HG03280 (cell line): ENCODE results near the gene METTL17.

ENCODE experiments used
- ATAC-seq: cut with Tn5 transposase; IDR thresholded peaks from one replicate; pipeline ENCODE4 v1.9.1; 2021; ENCODE audit warnings: mild to moderate bottlenecking, moderate library complexity; ENCODE audit not compliant: unreplicated experiment

The METTL17 gene

DNA sequence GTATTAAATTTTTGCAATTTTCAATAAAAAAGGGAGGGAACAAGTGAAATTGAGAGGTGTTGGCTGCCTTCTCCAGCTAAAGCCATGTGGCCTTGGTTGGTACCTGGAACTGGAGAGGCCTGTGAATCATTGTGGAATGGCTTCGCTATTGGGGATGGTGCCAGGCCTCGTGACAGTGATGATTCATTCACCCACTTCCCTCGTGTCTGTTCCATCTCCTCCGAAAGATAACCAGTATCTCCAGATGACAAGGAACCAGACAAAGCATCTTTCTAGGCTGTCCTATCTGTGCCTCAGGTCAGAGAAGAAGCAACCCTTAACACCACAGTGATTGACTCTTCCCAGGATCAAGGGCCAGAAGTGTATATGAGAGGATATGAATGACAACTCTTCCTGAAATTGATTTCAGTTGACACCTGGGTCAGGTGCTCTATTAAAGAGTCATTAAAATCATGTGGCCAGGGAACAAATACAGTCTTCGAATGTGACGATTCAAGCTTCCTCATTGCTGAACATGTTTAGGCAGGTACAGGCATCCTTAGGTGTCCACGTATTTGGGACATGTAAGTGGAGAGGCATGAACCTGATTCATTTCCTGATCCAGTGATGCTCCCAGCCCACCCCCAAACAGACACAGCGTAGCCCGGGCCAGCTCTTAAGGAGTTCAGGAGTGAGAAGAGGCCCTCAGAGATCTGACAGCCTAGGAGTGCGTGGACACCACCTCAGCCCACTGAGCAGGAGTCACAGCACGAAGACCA is 52.1 kb downstream of the METTL17 start, which contains the start of gene RNASE7:
Gene RNASE7 (plus strand): TSS at position 687 of the 758 bp plus-strand sequence. CDS start 631 bp downstream, outside the sequence.
- no peak for ATAC-seq

DNA sequence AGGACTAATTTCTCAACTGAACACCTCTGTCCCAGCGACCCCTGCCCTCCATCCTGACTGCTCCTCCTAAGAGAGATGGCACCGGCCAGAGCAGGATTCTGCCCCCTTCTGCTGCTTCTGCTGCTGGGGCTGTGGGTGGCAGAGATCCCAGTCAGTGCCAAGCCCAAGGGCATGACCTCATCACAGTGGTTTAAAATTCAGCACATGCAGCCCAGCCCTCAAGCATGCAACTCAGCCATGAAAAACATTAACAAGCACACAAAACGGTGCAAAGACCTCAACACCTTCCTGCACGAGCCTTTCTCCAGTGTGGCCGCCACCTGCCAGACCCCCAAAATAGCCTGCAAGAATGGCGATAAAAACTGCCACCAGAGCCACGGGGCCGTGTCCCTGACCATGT is 53.1 kb downstream of the METTL17 start:
- no peak for ATAC-seq

GRCh38 chr14:21043387-21043973 is 53.7 kb downstream of the METTL17 start:
- no peak for ATAC-seq

DNA sequence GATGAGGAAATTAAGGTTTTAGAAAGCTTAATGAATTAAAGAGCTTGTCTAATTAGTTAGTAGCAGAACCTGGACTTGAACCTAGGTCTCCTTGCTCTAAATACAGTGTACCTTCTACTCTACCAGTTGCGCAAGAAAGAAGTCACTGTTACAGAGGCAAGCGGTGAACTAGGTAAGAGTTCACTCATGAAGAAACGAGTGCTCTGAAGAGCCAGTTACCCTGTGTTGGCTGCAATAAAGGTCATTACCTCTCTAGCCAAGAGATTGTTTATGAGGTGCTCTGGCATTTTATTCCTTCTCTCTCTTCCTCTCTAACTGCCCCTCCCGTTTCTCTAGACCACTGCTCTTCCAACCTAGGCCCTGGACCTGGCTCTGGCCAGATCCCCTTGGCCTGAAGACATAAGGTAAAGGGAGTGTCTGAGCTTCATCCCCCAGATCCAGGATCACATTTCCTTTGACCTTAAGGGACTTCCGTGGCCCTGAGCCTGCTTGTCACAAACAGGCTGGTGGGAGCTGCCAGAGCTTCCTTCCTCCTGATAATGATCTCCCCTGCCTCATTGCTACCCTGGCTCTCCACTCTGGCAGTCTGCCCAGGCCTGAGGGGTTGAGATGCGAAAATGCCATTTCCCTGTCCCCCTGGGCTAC is 54.3 kb downstream of the METTL17 start:
- no peak for ATAC-seq
